H9 (cell line): ENCODE measurements around the gene PRIM2. TPM values are rescaled to one million over a fixed set of nuclear protein-coding genes. Genes with fewer than 3 reads are reported as not detected.

Source experiments
- DNase-seq: peaks from one replicate; pipeline ENCODE4 v3.0.0-alpha.2; 2017
- H2AFZ ChIP-seq: one replicate; pipeline ENCODE4 v1.6.1; 2013; ENCODE audit warnings: mild to moderate bottlenecking, low read length, control low read depth, moderate library complexity
- H2AK5ac ChIP-seq: 2 replicates; pipeline ENCODE4 v1.6.1; 2013; ENCODE audit warnings: low read length, control low read depth, mixed read lengths; ENCODE audit not compliant: insufficient read length
- H2BK120ac ChIP-seq: one replicate; pipeline ENCODE4 v1.6.1; 2013; ENCODE audit warnings: low read depth, mild to moderate bottlenecking, low read length, control low read depth, inconsistent platforms; ENCODE audit not compliant: poor library complexity, severe bottlenecking
- H2BK12ac ChIP-seq: 2 replicates; pipeline ENCODE4 v1.6.1; 2013; ENCODE audit warnings: low read length, control low read depth, mixed read lengths, low read depth; ENCODE audit not compliant: insufficient read length
- H2BK15ac ChIP-seq: 2 replicates; pipeline ENCODE4 v1.6.1; 2013; ENCODE audit warnings: low read depth, low read length, control low read depth
- H2BK20ac ChIP-seq: one replicate; pipeline ENCODE4 v1.6.1; 2013; ENCODE audit warnings: low read depth, mild to moderate bottlenecking, low read length, control low read depth, inconsistent platforms; ENCODE audit not compliant: poor library complexity, severe bottlenecking
- H2BK5ac ChIP-seq: 2 replicates; pipeline ENCODE4 v1.6.1; 2013; ENCODE audit warnings: low read length, control low read depth, mixed read lengths; ENCODE audit not compliant: insufficient read length
- H3K14ac ChIP-seq: 2 replicates; pipeline ENCODE4 v1.6.1; 2013; ENCODE audit warnings: low read length, control low read depth; ENCODE audit not compliant: insufficient read depth
- H3K18ac ChIP-seq: 2 replicates; pipeline ENCODE4 v1.6.1; 2013; ENCODE audit warnings: low read depth, mild to moderate bottlenecking, mixed read lengths, low read length, control low read depth; ENCODE audit not compliant: insufficient read length
- H3K23ac ChIP-seq: 2 replicates; pipeline ENCODE4 v1.6.1; 2013; ENCODE audit warnings: low read length, control low read depth, mixed read lengths, low read depth; ENCODE audit not compliant: insufficient read length
- H3K23me2 ChIP-seq: 2 replicates; pipeline ENCODE4 v1.6.1; 2013; ENCODE audit warnings: low read depth, mild to moderate bottlenecking, mixed read lengths, low read length, control low read depth; ENCODE audit not compliant: insufficient read length, poor library complexity, severe bottlenecking
- H3K27ac ChIP-seq: 2 replicates; pipeline ENCODE4 v1.5.1; 2013; ENCODE audit warnings: low read length, control low read depth, mixed read lengths, low read depth; ENCODE audit not compliant: insufficient read length
- H3K27me3 ChIP-seq: 2 replicates; pipeline ENCODE4 v1.6.1; 2013; ENCODE audit warnings: low read length, control low read depth, inconsistent platforms; ENCODE audit not compliant: insufficient read depth
- H3K4ac ChIP-seq: 2 replicates; pipeline ENCODE4 v1.6.1; 2013; ENCODE audit warnings: low read depth, mild to moderate bottlenecking, control low read depth, inconsistent platforms, low read length, moderate library complexity
- H3K4me1 ChIP-seq: 2 replicates; pipeline ENCODE4 v1.6.1; 2013; ENCODE audit warnings: low read length, control low read depth, inconsistent platforms; ENCODE audit not compliant: insufficient read depth
- H3K4me2 ChIP-seq: 2 replicates; pipeline ENCODE4 v1.6.1; 2013; ENCODE audit warnings: low read length, control low read depth, mixed read lengths; ENCODE audit not compliant: insufficient read length, insufficient read depth
- H3K56ac ChIP-seq: 2 replicates; pipeline ENCODE4 v1.6.1; 2013; ENCODE audit warnings: low read depth, mild to moderate bottlenecking, mixed read lengths, low read length, control low read depth; ENCODE audit not compliant: insufficient read length
- H3K79me1 ChIP-seq: 2 replicates; pipeline ENCODE4 v1.6.1; 2013; ENCODE audit warnings: low read depth, mild to moderate bottlenecking, moderate library complexity, low read length, control low read depth, inconsistent platforms; ENCODE audit not compliant: insufficient read depth, poor library complexity, severe bottlenecking
- H3K79me2 ChIP-seq: 2 replicates; pipeline ENCODE4 v1.6.1; 2013; ENCODE audit warnings: low read length, control low read depth, inconsistent platforms; ENCODE audit not compliant: insufficient read depth
- H3K9ac ChIP-seq: 2 replicates; pipeline ENCODE4 v1.6.1; 2013; ENCODE audit warnings: low read length, control low read depth, mixed read lengths; ENCODE audit not compliant: insufficient read length; ENCODE audit errors: extremely low read depth
- H3K9me3 ChIP-seq: one replicate; pipeline ENCODE4 v1.6.1; 2013; ENCODE audit warnings: low read depth, low read length, inconsistent platforms; ENCODE audit not compliant: control insufficient read depth
- H3T11ph ChIP-seq: one replicate; pipeline ENCODE4 v1.6.1; 2013; ENCODE audit warnings: mild to moderate bottlenecking, low read length, control low read depth, inconsistent platforms
- H4K20me1 ChIP-seq: one replicate; pipeline ENCODE4 v1.6.1; 2013; ENCODE audit not compliant: control insufficient read depth, insufficient read length, insufficient read depth
- H4K5ac ChIP-seq: 2 replicates; pipeline ENCODE4 v1.6.1; 2013; ENCODE audit warnings: low read depth, mild to moderate bottlenecking, mixed read lengths, low read length, control low read depth; ENCODE audit not compliant: insufficient read length
- H4K8ac ChIP-seq: replicated peaks from 2 replicates; pipeline ENCODE4 v1.6.1; 2013; ENCODE audit warnings: low read length, control low read depth, mixed read lengths, low read depth; ENCODE audit not compliant: insufficient read length
- H4K91ac ChIP-seq: 2 replicates; pipeline ENCODE4 v1.6.1; 2013; ENCODE audit warnings: low read depth, mild to moderate bottlenecking, moderate library complexity, mixed read lengths, low read length, control low read depth; ENCODE audit not compliant: insufficient read length
- H3K27ac Mint-ChIP-seq, 3 experiments: 2 replicates in 2 of 3; 3 replicates in 1 of 3; pipeline ENCODE4 v1.8.0; 2020 to 2021; ENCODE audit warnings: mixed read lengths in 3 of 3, mild to moderate bottlenecking in 1 of 3, moderate library complexity in 1 of 3
- H3K27me3 Mint-ChIP-seq: 2 replicates; pipeline ENCODE4 v1.8.0; 2021; ENCODE audit warnings: low read depth, mild to moderate bottlenecking, moderate library complexity, mixed read lengths
- H3K36me3 Mint-ChIP-seq, 3 experiments: 2 replicates in 2 of 3; 3 replicates in 1 of 3; pipeline ENCODE4 v1.8.0; 2020 to 2021; ENCODE audit warnings: low read depth in 3 of 3, mixed read lengths in 3 of 3; ENCODE audit not compliant: insufficient read depth in 1 of 3
- H3K4me1 Mint-ChIP-seq, 2 experiments: 2 replicates each; pipeline ENCODE4 v1.8.0; 2020; ENCODE audit warnings: mixed read lengths in 2 of 2
- H3K4me3 Mint-ChIP-seq, 2 experiments: 2 replicates in 1 of 2; 3 replicates in 1 of 2; pipeline ENCODE4 v1.8.0; 2020 to 2021; ENCODE audit warnings: mild to moderate bottlenecking in 2 of 2, mixed read lengths in 2 of 2, moderate library complexity in 1 of 2
- H3K9me3 Mint-ChIP-seq, 2 experiments: 2 replicates in 1 of 2; 3 replicates in 1 of 2; pipeline ENCODE4 v1.8.0; 2020; ENCODE audit warnings: mild to moderate bottlenecking in 2 of 2, mixed read lengths in 2 of 2, moderate library complexity in 1 of 2
- WGBS: extraction: QIAGEN DNeasy Blood & Tissue Kit; methylation state at CpG from one replicate; pipeline ENCODE4 v1.1.7; 2013; ENCODE audit warnings: missing lambda C conversion rate, low lambda C conversion rate, mixed read lengths; ENCODE audit not compliant: insufficient read length; ENCODE audit errors: extremely low coverage; 5-methylcytosine and 5-hydroxymethylcytosine counted together
- total RNA-seq: library from RNA; stranded (reverse); gene quantifications from 2 replicates; pipeline ENCODE4 v1.2.1, GENCODE V29; 2021
- TF ChIP-seq, protein P1 (sequence below): fragments of 200-600 bp; sonication (generic); conservative IDR thresholded peaks from 3 replicates; pipeline ENCODE4 v1.8.0; 2021; ENCODE audit warnings: antibody characterized with exemption, mild to moderate bottlenecking

Gene PRIM2
- total RNA-seq, 1 experiment from 2014 or later, result 43.0 TPM

DNA sequence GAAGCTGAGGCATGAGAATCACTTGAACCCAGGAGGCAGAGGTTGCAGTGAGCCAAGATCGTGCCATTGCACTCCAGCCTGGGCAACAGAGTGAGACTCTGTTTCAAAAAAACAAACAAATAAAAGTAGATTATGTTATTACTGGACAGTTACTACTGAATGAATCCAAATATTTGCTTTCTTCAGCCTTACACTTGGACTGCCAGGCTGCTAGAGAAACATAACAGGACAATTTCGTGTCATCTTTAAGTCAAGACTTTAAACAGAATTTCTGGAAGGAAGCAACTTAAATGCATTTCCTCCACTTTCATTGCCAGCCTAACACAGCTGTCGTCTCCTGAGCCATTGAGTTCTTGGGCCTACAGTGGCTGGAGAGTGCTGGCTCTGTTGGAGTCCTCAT is 42.0 kb upstream of the PRIM2 start:
- H3K36me3 Mint-ChIP-seq, result peaks cover 4 to 21% (median 18%) of the 10 kb centered on the region in 3 experiments; a peak in 6 of 7 replicates
- no peaks in the 10 kb centered on the region for H3K4me1 ChIP-seq
- DNase-seq, result no peak
- H3K27ac Mint-ChIP-seq, result no peak overlapping the region
- H3K9ac ChIP-seq, result no peak overlapping the region
- no peak overlapping the region for H4K91ac ChIP-seq
- H2AK5ac ChIP-seq, result no peak overlapping the region
- H3K27me3 ChIP-seq, result no peaks in the 10 kb centered on the region
- H2BK15ac ChIP-seq, result no peak overlapping the region
- H3K23ac ChIP-seq, result no peak overlapping the region
- no peak overlapping the region for H2BK20ac ChIP-seq
- no peaks in the 10 kb centered on the region for H3K79me1 ChIP-seq
- no peaks in the 10 kb centered on the region for H4K20me1 ChIP-seq
- H4K5ac ChIP-seq, result no peak overlapping the region
- no peak overlapping the region for H3K4ac ChIP-seq
- no peak overlapping the region for H3K14ac ChIP-seq
- peaks cover 31 to 39% of the 10 kb centered on the region in 2 experiments for H3K9me3 Mint-ChIP-seq
- H3K4me2 ChIP-seq, result no peak overlapping the region
- no peaks in the 10 kb centered on the region for H3K79me2 ChIP-seq
- H2AFZ ChIP-seq, result no peak overlapping the region
- H3K9me3 ChIP-seq, result no peaks in the 10 kb centered on the region
- TF ChIP-seq, protein P1, sequence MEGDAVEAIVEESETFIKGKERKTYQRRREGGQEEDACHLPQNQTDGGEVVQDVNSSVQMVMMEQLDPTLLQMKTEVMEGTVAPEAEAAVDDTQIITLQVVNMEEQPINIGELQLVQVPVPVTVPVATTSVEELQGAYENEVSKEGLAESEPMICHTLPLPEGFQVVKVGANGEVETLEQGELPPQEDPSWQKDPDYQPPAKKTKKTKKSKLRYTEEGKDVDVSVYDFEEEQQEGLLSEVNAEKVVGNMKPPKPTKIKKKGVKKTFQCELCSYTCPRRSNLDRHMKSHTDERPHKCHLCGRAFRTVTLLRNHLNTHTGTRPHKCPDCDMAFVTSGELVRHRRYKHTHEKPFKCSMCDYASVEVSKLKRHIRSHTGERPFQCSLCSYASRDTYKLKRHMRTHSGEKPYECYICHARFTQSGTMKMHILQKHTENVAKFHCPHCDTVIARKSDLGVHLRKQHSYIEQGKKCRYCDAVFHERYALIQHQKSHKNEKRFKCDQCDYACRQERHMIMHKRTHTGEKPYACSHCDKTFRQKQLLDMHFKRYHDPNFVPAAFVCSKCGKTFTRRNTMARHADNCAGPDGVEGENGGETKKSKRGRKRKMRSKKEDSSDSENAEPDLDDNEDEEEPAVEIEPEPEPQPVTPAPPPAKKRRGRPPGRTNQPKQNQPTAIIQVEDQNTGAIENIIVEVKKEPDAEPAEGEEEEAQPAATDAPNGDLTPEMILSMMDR, result no peak
- H2BK12ac ChIP-seq, result no peak overlapping the region
- H4K8ac ChIP-seq, result no peak overlapping the region
- H3K4me3 Mint-ChIP-seq, result no peak overlapping the region
- H2BK5ac ChIP-seq, result no peak overlapping the region
- H3K23me2 ChIP-seq, result no peaks in the 10 kb centered on the region
- H3K4me1 Mint-ChIP-seq, result no peaks in the 10 kb centered on the region
- no peak overlapping the region for H3K27ac ChIP-seq
- WGBS, result no CpG with 5 or more reads among the region's 3 CpGs
- no peak overlapping the region for H3K56ac ChIP-seq
- no peak overlapping the region for H3T11ph ChIP-seq
- no peak overlapping the region for H3K18ac ChIP-seq
- no peak overlapping the region for H2BK120ac ChIP-seq
- peaks cover 2% of the 10 kb centered on the region for H3K27me3 Mint-ChIP-seq
